Lower leg skin (tissue), 4 donors: ENCODE results near the gene MYORG. TPM values are rescaled to one million over a fixed set of nuclear protein-coding genes. Genes with fewer than 3 reads are reported as not detected.

Experiments
- DNase-seq, 2 donors: peaks; one replicate each; pipeline ENCODE4 v3.0.0-alpha.2; 2019; ENCODE audit warnings: low spot score in 2 of 2
- H3K4me3 ChIP-seq: fragments of 200-600 bp; sonication (generic); 2 replicates; pipeline ENCODE4 v1.5.1; 2017; ENCODE audit warnings: mild to moderate bottlenecking, low read depth; ENCODE audit not compliant: poor library complexity, severe bottlenecking
- POLR2A ChIP-seq, 2 donors: fragments of 450-650 bp; IDR thresholded peaks; one replicate each; pipeline ENCODE4 v1.6.1; 2016 to 2017; ENCODE audit warnings: antibody characterized with exemption in 2 of 2, mild to moderate bottlenecking in 1 of 2, moderate library complexity in 1 of 2
- WGBS, 2 donors: methylation state at CpG; one replicate each; pipeline ENCODE4 v1.1.5; 2018; 5-methylcytosine and 5-hydroxymethylcytosine counted together
- intact Hi-C: fragments of 100-400 bp; cut with DNase I; formaldehyde crosslinking; loops from one replicate; pipeline ENCODE4 v1.15.0; 2023; ENCODE audit warnings: low total_unique reads
- total RNA-seq, 4 donors: library from RNA; depleted of rRNA; stranded (reverse); fragments of >200 nt; gene quantifications; one replicate each; pipeline ENCODE4 v1.1.0, GENCODE V29; 2016
- TF ChIP-seq, protein P1 (sequence below), 3 donors: fragments of 450-650 bp; IDR thresholded peaks; one replicate each; pipeline ENCODE4 v1.5.1; 2016; ENCODE audit warnings: antibody characterized with exemption in 3 of 3, mild to moderate bottlenecking in 3 of 3, moderate library complexity in 2 of 3

Gene MYORG
- total RNA-seq, 4 donors from 2014 or later = 4.3 to 13.6 (median 6.1) TPM

DNA sequence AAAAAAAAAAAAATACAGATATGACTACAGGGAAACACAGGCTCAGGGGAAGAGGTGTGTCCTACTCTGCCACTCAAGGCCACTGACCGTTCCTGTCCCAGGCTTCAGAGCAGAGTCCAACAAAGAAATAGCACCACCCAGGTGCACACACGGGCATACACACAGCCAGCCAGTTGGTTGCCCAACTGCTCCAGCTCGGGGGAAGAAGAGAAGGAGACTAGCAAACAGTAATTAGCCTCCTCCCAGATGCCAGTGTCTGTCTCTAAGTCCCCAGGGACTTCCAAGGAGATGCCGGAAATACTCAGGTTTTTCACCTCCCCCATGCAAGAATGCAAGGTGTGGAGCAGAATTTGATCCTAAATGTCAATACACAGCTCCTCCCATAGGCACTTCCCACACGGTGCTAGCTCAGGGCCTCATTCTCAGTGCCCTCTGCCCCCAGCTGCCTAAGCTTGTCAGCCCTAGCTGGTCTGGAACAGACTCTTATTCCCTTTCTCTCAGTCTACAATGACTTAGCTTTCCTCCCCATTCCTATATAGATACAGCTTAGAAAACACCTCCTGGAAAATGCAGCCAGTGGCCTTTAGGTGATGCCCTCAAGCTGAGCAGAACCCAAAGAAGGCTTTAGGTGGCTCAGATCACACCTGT is 1.7 kb downstream of the MYORG start:
- WGBS, 2 donors = 38 to 42% methylated on average over 5 of the region's 5 CpGs
- H3K4me3 ChIP-seq = no peak overlapping the region
- intact Hi-C loops = loop anchor here (10.0 kb wide), 1 partner anchor 250 kb away; the partner anchor contains the start of gene DCAF12
- DNase-seq = no peak
- TF ChIP-seq POLR2A (IDR thresholded peaks at IDR 0.05) = no peak
- TF ChIP-seq, protein P1, sequence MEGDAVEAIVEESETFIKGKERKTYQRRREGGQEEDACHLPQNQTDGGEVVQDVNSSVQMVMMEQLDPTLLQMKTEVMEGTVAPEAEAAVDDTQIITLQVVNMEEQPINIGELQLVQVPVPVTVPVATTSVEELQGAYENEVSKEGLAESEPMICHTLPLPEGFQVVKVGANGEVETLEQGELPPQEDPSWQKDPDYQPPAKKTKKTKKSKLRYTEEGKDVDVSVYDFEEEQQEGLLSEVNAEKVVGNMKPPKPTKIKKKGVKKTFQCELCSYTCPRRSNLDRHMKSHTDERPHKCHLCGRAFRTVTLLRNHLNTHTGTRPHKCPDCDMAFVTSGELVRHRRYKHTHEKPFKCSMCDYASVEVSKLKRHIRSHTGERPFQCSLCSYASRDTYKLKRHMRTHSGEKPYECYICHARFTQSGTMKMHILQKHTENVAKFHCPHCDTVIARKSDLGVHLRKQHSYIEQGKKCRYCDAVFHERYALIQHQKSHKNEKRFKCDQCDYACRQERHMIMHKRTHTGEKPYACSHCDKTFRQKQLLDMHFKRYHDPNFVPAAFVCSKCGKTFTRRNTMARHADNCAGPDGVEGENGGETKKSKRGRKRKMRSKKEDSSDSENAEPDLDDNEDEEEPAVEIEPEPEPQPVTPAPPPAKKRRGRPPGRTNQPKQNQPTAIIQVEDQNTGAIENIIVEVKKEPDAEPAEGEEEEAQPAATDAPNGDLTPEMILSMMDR (IDR thresholded peaks at IDR 0.05) = no peak

DNA sequence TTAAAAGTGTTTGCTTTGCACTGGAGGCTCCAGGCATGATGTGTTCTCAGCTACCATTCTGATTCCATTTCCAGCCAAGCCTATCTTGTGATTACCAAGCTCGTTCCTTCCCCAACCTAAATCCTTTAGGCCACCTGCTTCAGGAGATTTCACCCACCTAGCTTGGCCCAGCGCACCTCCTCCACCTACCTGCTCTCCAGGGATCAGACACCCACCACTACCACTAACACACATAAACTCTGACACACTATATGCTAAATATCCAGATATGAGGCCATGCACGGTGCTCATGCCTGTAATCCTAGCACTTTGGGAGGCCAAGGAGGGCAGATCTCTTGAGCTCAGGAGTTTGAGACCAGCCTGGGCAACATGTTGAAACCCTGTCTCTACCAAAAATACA is 2.4 kb downstream of the MYORG start:
- TF ChIP-seq, protein P1 (IDR thresholded peaks at IDR 0.05) = no peak
- no peak for TF ChIP-seq POLR2A (IDR thresholded peaks at IDR 0.05)
- H3K4me3 ChIP-seq = no peak overlapping the region
- 89 to 91% methylated on average over 3 of the region's 3 CpGs for WGBS, 2 donors
- intact Hi-C loops = loop anchor here (10.0 kb wide), 1 partner anchor 250 kb away; the partner anchor contains the start of gene DCAF12
- DNase-seq = no peak

DNA sequence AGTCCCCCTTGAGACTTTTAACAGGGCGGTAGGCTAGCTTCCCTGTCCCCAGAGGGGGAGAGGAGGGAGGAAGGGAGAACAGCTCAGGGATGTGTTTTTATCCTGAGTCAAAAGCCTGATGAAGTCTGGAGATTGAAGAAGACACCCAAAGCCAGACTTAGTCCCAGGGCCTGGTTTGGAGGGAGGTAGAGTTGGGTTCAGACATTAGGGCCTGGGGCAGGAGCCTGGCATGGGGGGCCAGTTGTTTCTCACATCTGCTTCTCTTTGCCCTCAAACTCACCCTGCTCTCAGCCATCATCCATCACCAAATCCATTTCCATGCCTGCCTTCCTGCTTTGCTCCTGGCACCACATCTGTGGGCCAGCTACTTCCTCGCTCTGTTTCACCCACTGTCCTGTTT is 2.9 kb downstream of the MYORG start:
- WGBS, 2 donors = 91 to 95% methylated on average over 2 of the region's 2 CpGs
- DNase-seq = no peak
- intact Hi-C loops = loop anchor here (10.0 kb wide), 1 partner anchor 249 kb away; the partner anchor contains the start of gene DCAF12
- H3K4me3 ChIP-seq = no peak overlapping the region
- no peak for TF ChIP-seq POLR2A (IDR thresholded peaks at IDR 0.05)
- TF ChIP-seq, protein P1 (IDR thresholded peaks at IDR 0.05) = no peak

DNA sequence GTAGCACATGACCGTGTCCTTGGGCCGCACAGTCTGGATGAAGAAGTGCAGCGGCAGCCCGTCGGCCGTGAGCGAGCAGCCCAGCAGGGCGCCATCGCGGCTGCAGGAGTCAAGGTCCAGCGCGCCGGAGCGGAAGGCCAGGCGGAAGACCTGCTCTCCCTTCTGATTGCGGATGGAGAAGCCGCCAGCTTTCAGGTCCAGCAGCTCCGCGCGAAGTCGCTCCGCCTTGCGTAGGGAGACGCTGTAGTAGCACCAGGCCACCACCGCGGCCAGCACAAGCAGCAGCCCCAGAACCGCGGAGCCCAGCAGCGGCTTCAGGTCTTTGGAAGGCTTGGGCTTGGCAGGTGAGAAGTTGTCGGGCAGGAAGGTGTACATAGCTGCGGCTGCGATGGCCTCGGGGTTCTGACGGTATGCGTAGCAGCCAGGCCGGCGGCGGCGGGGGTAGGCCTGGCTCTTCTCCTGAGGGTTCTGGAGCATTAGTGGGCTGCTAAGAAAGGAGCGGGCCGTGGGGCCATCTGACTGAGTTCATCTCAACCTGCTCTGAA is 4.2 kb downstream of the MYORG start:
- peak in 1 of 2 donors; percentile 89 for DNase-seq
- H3K4me3 ChIP-seq = no peak overlapping the region
- TF ChIP-seq POLR2A (IDR thresholded peaks at IDR 0.05) = no peak
- TF ChIP-seq, protein P1 (IDR thresholded peaks at IDR 0.05) = no peak
- 51 to 63% methylated on average over 27 to 39 of the region's 41 CpGs for WGBS, 2 donors
- intact Hi-C loops = loop anchor here (10.0 kb wide), 1 partner anchor 248 kb away; the partner anchor contains the start of gene DCAF12

DNA sequence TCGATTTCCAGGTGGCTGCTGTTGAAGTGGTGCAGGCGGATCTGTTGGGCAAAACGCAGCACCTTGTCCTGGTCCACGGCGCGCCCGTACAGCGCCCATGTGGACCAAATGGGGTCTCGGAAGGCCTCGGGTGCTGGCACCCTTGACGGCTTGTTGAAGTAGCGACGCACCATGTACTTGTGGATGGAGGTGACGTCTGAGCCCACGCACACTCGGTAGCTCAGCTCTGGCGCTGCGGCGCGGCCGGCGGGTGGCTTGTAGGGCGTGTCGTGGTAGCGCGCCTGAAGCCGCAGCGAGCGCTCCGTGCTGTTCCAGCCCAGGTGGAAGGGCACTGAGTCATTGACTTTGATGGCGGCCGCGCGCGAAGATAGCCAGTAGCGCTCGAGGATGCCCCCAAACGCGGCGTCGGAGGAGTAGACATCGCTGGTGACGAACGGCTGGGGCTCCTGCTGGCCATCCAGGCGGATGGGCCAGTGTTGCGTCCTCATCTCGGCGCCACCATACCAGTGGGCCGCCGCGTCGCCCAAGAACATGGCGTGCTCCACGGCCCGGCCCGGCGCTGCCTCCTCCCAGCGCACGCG is 4.7 kb downstream of the MYORG start:
- no peak for DNase-seq
- H3K4me3 ChIP-seq = no peak overlapping the region
- 76 to 78% methylated on average over 49 to 55 of the region's 60 CpGs for WGBS, 2 donors
- intact Hi-C loops = loop anchor here (10.0 kb wide), 1 partner anchor 247 kb away; the partner anchor contains the start of gene DCAF12
- TF ChIP-seq POLR2A (IDR thresholded peaks at IDR 0.05) = no peak
- TF ChIP-seq, protein P1 (IDR thresholded peaks at IDR 0.05) = no peak
